GM19452 (cell line): ENCODE data around the gene CDH13.

Experiments
- ATAC-seq: cut with Tn5 transposase; IDR thresholded peaks from one replicate; pipeline ENCODE4 v1.9.1; 2021; ENCODE audit not compliant: unreplicated experiment

Gene CDH13

DNA sequence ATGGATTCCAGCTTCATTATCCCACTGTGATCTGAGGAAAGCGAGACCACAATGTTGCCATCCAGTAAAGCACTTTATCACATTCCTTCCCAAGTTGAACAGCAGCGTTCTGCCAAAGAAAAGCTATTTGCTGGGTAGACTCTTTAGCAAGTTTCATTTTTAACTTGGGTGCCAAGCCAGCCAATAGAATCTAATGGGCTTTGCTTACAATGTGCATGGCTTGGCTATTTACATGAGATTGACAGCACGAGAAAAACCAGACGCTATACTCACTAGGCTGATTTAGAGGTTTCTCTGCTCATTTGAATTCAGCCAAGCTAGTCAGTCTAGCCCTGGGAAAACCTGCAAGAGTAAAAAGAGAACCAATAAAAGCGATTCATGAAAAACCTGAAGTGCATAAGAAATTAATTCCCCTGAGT lies 108.9 kb downstream of the CDH13 start:
- ATAC-seq, result no peak

DNA sequence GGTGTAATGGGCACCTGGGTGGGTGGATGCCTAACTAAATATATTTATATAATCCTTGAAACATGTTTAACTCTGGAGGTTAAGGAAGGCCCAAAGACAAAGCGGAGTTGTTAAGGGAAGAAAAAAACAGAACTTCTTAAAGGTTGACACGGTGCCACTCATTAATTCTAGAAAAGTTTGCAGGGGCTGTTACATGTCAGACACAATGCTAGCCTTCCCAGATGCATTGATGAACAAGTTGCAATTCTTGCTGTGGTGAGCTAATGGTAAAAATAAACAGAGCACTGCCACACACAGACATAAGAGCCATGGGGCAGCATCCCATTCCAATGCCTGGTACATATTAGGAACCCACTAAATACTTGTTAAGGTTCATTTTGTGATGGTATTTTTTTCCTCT lies 109.5 kb downstream of the CDH13 start:
- no peak for ATAC-seq

DNA sequence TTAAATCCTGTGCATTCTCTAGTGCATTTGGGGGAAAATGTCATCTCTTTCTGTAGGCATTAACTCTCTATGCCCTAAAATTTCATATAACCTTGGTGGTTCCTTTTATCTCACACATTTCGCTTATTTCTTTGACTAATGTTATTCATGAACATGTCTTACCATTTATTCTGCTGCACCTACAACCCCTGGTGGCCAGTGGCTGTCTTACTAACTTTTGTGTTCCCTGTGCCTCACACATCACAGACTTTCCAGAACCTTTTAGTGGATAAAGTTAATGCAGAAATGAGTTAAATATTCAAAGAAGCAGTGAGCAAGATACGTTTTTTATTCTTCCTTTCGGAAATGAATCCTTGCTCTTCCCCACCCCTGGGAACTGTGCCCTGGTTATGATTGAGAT lies 111.9 kb downstream of the CDH13 start:
- ATAC-seq, result no peak

DNA sequence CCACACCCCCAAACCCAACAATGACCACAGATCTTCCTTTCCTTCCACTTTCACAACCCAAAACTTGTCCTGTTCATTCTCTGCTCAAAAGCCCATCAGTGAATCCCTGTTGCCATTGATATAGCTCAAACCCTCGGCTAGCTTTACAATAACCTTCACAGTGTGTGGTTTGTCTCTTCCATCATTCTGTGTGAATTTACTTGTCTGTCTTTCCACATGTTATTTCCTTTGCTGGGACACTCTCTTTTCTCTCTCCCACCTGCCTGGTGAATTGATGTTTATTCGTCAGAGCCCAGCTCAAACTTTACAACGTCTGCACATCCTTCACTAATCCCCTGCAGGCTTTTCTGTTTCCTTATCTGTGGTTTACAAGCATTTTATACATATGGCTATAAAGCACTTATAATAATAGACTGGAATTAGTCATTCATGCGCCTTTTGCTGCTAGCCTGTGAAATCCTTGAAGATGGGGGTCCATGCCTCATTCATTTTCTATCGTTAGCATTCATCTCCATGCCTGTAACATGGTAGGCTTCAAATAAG lies 114.4 kb downstream of the CDH13 start:
- no peak for ATAC-seq

DNA sequence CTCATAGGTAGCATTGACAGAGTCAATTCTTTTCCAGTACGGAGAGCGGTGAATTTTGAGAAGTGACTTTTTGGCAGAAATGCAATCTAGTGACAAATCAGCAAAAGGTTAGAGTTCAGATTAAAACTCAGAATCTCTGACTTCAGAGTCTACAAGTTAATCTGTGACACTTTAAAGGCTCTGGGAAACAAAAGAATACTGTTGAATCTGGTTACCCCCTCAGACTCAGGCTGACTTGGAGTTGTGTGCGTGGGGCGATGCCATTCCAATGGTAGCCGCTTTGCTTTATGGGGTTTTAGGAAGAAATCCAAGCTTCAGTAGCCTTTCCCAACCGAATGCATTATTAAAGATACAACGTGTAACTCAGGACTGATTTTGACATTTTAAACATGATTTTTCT lies 118.2 kb downstream of the CDH13 start:
- no peak for ATAC-seq

DNA sequence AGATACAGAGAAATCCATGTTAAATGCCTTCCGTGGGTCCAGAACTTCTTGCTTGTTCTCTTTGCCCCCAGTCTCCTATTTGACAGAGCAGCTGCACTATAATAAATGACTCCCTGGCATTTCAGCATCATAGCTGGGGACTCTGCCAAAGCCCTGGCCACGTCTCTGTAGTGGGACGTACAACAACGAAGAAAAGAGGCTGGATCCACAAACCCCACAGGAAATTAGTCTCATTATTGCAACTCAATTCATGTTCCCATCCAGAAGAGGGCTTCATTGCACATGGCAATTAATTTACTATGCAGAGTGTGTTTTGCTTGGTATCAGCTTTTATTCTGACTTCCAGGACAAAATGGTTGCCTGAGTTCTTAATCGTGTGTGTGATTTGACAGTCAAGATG lies 121.3 kb downstream of the CDH13 start:
- ATAC-seq, result no peak

DNA sequence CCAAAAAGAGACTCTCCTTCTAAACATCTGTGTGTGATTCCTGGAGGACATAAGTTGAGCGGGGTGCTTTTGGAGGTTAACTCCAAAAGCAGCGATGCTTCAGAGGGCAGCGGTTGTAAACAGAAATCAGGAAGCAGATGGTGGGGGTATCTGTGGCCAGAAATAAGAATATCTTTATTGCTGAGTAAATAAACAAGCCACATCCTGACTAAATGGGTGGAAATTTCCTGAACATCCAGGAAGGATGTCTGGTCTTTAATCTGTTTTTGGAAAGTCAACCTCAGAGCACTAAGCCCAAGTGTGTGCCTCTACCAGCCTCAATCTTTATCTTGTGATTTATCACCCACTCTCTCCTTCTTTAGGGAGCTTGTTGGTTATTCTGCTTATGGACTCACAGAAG lies 123.3 kb downstream of the CDH13 start:
- no peak for ATAC-seq

DNA sequence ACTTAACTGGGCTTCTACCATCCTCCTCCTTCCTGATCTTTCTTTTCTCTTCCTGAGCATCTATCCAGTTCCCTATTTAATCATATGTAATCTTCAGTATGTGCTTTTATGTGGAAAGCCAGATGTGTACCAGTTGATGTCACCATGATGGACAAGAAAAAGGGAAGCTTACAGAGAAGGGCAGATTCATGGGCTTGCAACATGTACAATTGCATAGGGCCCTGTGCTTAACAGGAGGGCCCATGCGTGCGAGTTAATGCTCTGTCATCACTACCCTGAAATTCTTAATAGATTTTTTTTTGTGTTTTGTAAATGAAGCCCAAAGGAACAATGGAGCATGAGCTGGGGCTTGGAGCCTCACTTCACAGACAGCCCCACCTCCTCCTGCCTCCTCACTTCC lies 124.3 kb downstream of the CDH13 start:
- no peak for ATAC-seq

DNA sequence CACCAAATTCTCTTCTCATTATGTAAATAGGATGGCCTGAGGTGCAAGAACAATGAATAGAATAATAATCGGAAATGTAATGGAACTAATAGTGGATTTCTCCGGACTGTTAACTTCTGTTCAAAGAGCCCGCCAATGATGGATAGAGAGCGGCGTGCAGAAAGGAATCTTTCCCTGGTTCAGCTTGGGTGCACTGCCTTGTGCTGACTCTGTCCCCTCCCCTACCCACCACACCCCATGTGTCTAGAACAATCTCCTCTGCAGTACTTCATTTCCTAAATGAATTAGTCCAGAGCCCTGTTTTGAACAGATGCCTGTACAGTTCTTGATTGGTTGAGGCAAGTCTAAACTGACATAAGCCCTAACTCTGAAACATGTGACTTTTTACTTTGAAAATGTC lies 125.4 kb downstream of the CDH13 start:
- ATAC-seq, result no peak

DNA sequence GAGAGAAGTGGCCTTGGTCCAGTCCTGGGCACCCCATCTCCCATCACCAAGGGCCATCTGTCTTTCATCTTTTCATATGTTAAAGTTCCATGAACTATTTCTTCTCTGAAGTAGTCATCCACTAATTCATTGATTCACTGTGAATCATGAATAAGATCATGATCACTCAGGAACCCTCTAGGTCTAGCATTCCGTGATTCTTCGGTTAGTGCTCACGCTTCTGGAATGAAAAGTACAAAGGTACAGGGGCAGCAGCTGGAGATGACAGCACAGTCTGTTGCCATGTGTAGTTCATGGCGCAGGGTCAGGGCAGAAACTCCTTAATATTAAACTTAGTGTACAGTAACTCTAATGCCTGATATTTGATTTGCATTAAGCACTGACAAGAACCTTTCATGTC lies 127.1 kb downstream of the CDH13 start:
- ATAC-seq, result no peak

DNA sequence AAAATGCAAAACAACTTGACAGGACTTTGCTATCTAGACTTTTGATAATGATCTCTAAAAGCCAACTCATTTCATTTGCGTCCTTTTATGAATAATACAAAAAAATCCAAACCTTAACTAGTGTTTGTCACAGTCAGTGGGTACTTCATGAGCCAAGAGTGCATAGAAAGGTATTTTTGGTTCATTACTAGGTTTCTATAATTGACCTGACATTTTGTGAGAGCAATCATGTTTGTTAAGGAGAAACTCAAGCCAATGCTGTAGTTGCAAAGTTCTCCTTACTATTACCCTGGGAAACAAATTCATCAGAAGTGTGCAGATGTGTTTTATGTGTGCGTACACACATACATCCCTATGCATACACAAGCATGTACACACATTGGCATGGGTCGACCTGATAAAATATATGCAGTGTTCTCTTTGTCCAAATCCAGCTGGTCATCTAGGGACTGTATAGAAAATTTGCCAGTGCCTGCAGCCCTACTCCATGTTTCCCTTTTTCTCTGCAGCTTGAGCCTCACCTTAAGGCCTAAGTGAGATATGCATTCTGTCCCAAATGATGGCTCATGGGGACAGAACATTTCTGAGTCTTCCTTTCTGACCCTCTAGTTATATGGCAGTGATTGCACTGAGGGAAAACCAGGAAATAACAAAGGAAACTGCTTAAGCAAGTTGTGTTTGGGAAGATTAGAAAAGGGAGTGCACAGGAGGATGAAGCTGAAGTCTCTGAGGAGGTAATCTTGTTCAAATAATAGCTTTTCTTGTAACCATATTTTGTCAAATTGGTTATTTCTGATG lies 128.1 kb downstream of the CDH13 start:
- ATAC-seq, result no peak

DNA sequence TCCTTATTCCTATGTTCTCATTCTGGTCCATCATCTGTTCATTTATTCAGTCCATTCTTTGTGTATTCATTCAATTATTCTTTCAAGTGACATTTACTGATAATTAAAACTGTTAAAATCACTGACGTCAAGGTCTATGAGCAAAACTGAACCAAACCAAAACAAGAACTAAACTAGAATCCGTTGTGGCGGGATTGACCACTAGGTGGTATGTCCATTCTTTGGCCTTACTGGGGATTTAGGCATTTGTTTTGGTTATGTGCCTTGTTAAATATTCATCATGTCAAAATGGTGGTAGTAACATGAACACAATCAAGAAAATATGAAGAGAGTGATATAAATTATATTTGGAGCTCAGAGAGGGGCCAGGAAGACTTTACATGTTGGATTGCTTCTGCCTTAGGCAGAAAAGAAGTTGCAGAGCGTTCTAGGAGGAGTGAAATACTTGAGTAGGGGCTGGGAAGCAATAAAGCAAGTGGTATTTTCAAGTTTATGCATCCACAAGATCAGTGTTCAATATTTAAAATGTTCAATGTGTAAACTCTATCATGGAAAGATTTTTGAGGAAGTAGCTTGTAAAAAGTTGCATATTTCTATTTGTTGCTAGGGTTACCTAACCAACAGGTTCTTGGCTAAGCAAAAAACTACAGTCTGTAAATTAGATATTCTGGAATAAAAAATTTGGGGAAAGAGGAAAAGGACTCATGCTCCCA lies 129.0 kb downstream of the CDH13 start:
- ATAC-seq, result no peak

DNA sequence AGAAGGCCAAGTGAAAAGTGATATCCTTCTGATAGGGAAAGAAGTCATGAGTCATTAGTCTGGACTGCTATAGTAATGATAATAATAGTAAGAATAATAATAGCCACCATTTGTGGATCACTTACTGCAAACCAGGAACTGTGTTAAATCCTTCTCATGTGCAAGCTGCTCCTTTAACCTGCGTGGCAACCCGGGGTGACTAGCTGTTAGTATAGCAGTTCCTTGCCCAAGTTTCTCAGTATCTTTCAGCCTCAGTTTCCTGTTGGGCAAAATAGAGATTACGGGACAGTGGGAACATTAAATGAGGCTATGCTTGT lies 129.5 kb downstream of the CDH13 start:
- ATAC-seq, result no peak

DNA sequence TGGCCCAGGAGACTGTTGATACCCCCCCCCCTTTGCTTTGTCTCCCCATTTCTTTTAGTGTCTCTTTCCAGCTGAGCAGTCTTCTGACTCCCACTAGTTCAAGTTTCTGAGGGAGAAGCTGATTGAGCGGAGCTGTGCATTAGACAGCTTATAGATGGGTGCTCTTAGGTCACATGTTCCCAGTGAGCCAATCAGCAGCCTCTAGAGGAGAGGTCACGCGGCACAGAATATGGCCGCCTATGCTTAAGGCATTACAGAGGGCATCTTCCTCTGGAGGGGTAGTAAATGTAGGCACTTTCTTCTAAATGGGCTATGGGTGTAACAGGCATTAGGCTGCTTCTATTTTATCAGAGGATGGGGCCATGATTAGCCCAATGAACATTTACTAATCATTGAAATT lies 131.6 kb downstream of the CDH13 start:
- no peak for ATAC-seq

DNA sequence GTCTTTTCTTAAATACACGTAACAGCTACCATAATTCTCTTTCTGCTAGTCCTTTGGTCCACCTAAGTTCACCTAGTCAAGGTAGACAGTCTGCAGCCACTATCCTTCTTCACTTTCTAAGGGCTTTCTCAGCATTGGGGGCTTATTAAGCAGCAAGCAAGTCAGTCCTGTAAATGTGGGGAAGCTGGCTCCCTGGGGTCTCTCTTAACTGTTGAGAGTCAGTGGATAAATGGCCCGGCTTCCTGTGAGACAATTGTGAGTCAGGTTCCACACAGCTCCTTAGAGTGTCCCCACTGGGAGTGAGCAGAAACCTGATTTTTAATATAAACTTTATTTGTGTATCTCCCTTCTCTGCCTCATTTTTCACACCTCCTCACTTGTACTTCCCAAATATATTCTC lies 132.1 kb downstream of the CDH13 start:
- ATAC-seq, result no peak

DNA sequence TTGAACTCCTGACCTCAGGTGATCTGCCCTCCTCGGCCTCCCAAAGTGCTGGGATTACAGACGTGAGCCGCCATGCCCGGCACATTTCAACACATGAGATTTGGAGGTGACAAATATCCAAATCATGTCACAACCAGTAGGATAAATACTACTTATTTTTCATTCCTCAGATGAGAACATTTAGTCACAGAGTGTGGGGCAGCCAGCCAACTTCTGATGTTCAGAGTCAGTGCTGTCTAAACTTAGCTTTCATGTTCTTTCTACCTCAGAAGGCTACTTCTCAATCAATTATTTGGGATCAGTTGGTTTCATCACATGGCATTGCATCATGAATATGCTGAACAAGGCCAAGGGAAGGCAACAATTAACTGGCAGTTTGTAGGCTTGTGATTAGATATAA lies 134.5 kb downstream of the CDH13 start:
- ATAC-seq, result no peak

DNA sequence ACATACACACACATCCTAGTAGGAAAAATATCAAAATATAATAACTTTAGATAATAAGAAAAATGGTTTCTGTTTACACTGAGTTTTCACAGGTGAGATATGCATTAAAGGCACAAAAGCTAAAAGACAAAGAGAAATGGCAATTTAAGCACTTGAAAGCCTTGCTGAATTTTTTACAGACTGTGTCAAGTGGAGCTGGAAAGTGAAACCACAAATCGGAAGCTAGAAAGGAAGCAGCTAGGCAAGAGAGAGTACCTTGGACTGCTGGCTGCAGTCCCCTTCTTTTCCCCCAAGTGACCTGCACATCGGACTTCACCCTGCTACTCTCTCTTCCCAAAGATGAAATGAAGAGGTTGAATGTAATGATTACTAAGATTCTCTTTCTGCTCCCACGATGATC lies 135.1 kb downstream of the CDH13 start:
- no peak for ATAC-seq

DNA sequence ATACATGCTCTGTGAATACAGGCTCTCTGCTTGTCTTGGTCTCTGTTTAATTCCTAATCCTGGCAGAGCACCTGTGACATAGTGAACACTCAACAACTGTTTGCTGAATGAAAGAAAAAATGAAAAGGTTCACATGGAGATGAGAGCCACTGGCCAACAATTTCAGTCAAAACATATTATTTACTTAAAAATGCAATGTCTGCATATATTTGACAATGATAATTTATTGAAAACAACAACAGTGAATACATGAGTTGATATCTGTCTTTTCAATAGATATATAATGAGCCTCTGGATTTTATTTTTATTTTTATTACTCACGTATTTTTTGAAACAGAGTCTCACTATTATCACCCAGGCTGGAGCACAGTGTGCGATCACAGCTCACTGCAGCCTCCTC lies 136.6 kb downstream of the CDH13 start:
- no peak for ATAC-seq

DNA sequence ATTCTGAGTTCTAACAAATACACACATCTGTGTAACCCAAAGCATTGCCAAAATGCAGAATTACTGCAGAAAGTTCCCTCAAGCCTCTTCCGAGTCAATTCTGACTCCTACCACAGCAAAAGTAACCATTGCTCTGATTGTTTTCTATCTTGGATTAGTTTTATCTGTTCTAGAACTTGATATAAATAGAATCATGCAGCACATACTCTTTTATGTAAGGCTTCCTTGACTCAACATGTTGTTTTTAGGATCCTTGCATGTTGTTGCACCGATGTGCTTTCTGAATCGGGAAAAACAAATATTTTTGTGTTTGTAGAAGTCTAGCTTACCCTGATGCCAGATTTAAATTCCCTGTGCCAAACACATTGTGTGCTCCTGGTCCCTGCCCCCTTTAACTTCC lies 140.4 kb downstream of the CDH13 start:
- no peak for ATAC-seq

DNA sequence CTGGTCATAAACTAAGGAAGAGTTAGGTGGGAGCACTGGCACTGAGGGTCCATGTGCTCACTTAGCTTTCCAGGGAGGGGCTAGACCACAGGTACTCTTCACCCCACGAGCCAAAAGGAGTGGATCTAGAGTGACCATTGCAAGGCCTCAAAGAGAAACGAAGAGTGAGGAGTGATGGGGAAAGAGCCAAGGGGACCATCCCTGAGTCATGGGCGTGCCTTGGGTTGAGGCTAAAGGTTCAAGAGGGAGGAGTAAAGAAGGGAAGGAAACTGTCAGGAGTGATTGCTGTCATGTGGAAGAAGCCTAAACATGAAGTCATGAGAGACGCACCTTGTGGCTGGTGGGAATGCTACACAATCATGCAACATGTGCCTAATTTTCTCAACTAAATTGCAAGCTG lies 141.0 kb downstream of the CDH13 start:
- ATAC-seq, result no peak

DNA sequence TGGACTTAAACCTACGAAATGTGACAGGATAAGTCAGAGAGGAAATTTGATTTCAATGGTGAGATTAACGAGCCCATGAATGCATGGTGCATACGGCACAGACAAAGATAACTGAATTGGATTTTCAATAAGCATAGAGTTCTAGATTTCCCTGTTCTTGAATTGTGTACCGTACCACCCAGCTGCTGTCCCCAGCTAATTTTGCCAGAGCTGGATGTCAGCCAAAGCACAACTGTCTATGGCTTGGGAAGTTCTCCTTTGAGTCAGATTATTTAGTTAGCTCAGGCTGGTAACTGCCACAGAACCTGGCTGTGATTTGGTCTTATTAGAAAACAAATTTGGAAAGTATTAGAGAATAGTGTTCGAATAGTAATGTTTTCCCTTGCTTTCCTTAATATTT lies 143.1 kb downstream of the CDH13 start:
- ATAC-seq, result no peak

DNA sequence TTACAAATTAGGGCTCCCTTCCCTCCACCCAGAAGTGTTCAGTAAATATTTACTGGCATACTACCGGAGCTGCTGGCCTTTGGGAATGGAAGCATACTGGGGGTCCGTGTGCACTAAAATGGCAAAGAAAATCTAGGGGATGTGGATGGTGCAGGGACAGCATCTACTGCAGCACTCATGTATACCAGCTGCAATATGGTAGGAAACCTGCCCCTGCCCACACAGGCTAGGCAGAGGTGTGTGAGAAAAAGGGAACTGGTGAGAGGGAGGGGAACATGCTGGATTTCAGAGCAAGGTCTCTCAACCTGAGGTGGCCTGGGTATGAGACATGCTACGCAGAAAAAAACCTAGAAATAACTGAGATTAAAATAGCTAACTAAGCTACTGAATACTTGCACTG lies 145.4 kb downstream of the CDH13 start:
- no peak for ATAC-seq

DNA sequence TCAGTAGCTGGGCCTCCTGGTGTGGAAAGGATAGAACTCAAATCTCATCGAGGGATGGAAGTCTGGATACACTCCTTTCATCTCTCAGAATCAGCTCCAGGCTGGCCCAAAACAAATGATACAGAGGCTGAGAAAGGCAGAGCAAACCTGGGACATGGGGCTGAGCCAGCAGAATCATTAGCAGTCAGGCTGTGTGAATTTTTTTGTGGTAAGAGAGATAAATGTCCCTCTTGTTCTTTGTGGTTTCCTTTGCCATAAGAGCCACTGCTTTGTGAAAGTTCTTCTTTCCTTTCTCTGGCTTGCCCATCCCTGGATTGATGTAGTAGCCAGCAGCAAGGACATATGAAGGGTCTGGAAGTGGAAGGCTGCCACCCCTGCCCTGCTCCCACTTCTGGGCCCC lies 146.2 kb downstream of the CDH13 start:
- no peak for ATAC-seq
